ENCODE measurements around the gene CNOT8.

CNOT8 gene

DNA sequence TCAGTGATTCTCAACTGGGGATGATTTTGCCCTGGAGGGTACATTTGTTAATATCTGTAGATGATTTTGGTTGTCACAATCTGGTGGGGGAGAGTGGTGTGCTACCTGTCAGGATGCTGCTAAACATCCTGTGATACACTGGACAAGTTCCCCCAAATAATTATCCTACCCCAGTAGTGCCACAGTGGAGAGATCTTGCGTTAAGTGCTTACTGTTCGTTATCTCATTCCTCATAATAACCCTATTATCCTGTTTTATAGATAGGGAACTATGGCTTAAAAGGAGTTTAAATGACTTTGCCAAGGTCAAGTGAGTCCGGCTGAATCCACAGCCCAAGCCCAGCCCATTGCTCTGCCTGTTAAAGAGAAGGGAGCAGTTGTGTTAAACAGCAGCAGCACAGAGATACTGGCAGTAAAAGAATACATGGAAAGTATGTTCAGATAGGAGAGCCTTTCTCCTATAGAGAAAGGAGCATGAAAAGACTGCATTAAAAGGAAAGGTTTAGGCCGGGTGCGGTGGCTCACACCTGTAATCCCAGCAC lies 15.4 kb downstream of the CNOT8 start:
- no peak for TF ChIP-seq EZH2phosphoT487 (IDR thresholded peaks at IDR 0.05; ENCODE audit: borderline replicate concordance, low read length)
- TF ChIP-seq, protein P1, sequence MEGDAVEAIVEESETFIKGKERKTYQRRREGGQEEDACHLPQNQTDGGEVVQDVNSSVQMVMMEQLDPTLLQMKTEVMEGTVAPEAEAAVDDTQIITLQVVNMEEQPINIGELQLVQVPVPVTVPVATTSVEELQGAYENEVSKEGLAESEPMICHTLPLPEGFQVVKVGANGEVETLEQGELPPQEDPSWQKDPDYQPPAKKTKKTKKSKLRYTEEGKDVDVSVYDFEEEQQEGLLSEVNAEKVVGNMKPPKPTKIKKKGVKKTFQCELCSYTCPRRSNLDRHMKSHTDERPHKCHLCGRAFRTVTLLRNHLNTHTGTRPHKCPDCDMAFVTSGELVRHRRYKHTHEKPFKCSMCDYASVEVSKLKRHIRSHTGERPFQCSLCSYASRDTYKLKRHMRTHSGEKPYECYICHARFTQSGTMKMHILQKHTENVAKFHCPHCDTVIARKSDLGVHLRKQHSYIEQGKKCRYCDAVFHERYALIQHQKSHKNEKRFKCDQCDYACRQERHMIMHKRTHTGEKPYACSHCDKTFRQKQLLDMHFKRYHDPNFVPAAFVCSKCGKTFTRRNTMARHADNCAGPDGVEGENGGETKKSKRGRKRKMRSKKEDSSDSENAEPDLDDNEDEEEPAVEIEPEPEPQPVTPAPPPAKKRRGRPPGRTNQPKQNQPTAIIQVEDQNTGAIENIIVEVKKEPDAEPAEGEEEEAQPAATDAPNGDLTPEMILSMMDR (IDR thresholded peaks at IDR 0.05; ENCODE audit: low read depth, low read length, poor library complexity, severe bottlenecking) = no peak
- Histone ChIP-seq H3K4me3 (ENCODE audit: low read length) (no peak overlapping the region), H3K27ac (ENCODE audit: low read depth, low read length) (no peak overlapping the region), H3K9me2 (replicated peaks; ENCODE audit: control insufficient read depth, low read length) (no peaks in the 10 kb centered on the region), H4K20me1 (ENCODE audit: control insufficient read depth, insufficient read depth, low read depth, low read length) (no peaks in the 10 kb centered on the region), H3K9me3 (ENCODE audit: control insufficient read depth, insufficient read depth, low read length) (peaks cover 5% of the 10 kb centered on the region; the same call in 1 of the 2 replicates), H3K27me3 (ENCODE audit: control insufficient read depth, low read length) (no peaks in the 10 kb centered on the region), H3K36me3 (ENCODE audit: control insufficient read depth, low read length) (peaks cover 77% of the 10 kb centered on the region), H3K4me1 (ENCODE audit: control insufficient read depth, low read length) (no peaks in the 10 kb centered on the region), H3K4me2 (ENCODE audit: low read length) (no peak overlapping the region), H3K79me2 (ENCODE audit: control insufficient read depth, low read length) (peaks cover under 1% of the 10 kb centered on the region; the same call in 1 of the 2 replicates), H3F3A (ENCODE audit: control insufficient read depth, insufficient read depth) (0 out of 2 replicates have a peak, but pooled peaks cover 4% of the 10 kb centered on the region)

DNA sequence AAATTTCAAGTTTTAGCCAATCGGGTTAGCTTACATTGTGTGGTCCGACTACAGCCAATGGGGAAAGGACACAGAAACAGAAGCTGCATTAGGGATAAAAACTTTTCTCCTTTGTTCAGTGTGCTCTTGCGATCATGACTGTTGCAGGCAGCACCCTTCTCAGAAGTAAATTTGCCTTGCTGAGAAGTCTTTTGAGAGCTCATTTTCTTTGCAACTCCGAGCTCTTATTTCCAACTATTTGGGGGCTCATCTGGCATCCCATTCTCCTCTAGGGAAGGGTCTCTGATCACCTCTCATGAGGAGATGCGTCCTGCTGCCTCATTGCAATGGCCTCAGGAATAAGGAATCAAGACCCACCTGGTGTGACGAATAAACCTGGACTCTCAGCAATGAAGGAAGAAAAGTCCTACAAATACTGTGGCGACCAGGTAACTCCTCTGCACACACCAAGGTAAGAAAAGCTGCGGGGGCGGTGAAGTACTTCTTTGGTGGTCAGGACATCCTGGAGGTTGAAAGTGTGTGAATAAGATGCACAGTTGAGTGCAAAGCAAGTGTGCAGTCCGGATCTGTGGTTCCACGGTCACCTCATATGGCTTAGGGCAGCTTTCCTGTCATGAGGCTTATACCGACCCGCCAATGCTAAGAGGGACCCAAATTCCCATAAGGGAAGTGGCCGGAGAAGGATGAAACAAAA lies 20.4 kb downstream of the CNOT8 start:
- Histone ChIP-seq H3K4me3 (ENCODE audit: low read length) (no peak overlapping the region), H3K9me2 (replicated peaks; ENCODE audit: control insufficient read depth, low read length) (no peaks in the 10 kb centered on the region), H3K4me1 (ENCODE audit: control insufficient read depth, low read length) (no peaks in the 10 kb centered on the region), H3K79me2 (ENCODE audit: control insufficient read depth, low read length) (no peaks in the 10 kb centered on the region), H3K27ac (ENCODE audit: low read depth, low read length) (no peak overlapping the region), H4K20me1 (ENCODE audit: control insufficient read depth, insufficient read depth, low read depth, low read length) (no peaks in the 10 kb centered on the region), H3K27me3 (ENCODE audit: control insufficient read depth, low read length) (no peaks in the 10 kb centered on the region), H3K9me3 (ENCODE audit: control insufficient read depth, insufficient read depth, low read length) (peaks cover 8% of the 10 kb centered on the region; the same call in 1 of the 2 replicates), H3F3A (ENCODE audit: control insufficient read depth, insufficient read depth) (0 out of 2 replicates have a peak, but pooled peaks cover 4% of the 10 kb centered on the region), H3K36me3 (ENCODE audit: control insufficient read depth, low read length) (peaks cover 45% of the 10 kb centered on the region), H3K4me2 (ENCODE audit: low read length) (no peak overlapping the region)
- TF ChIP-seq, protein P1 (IDR thresholded peaks at IDR 0.05; ENCODE audit: low read depth, low read length, poor library complexity, severe bottlenecking) = no peak
- TF ChIP-seq EZH2phosphoT487 (IDR thresholded peaks at IDR 0.05; ENCODE audit: borderline replicate concordance, low read length) = no peak

DNA sequence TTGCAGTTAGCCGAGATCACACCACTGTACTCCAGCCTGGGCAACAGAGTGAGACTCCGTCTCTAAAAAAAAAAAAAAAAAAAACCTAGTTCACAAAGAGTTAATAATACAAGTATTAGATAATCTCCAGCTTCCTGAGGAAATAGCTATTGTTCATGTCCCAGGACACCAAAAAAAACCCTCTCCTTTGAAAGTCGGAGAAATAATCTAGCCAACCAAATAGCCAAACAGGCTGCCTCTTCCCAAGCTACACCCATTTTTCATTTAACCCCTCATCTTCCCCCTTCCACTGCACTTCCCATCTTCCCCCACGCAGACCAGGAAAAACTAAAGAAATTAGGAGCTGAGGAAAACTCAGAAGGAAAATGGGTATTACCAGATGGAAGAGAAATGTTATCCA lies 23.6 kb downstream of the CNOT8 start:
- Histone ChIP-seq H3K4me3 (ENCODE audit: low read length) (no peak overlapping the region), H3K27me3 (ENCODE audit: control insufficient read depth, low read length) (no peaks in the 10 kb centered on the region), H3K79me2 (ENCODE audit: control insufficient read depth, low read length) (no peaks in the 10 kb centered on the region), H3K27ac (ENCODE audit: low read depth, low read length) (no peak overlapping the region), H3K9me3 (ENCODE audit: control insufficient read depth, insufficient read depth, low read length) (peaks cover 25% of the 10 kb centered on the region), H3K4me1 (ENCODE audit: control insufficient read depth, low read length) (no peaks in the 10 kb centered on the region), H3K9me2 (replicated peaks; ENCODE audit: control insufficient read depth, low read length) (no peaks in the 10 kb centered on the region), H3K36me3 (ENCODE audit: control insufficient read depth, low read length) (peaks cover 41% of the 10 kb centered on the region), H3F3A (ENCODE audit: control insufficient read depth, insufficient read depth) (no peaks in the 10 kb centered on the region), H3K4me2 (ENCODE audit: low read length) (no peak overlapping the region), H4K20me1 (ENCODE audit: control insufficient read depth, insufficient read depth, low read depth, low read length) (no peaks in the 10 kb centered on the region)
- no peak for TF ChIP-seq EZH2phosphoT487 (IDR thresholded peaks at IDR 0.05; ENCODE audit: borderline replicate concordance, low read length)
- TF ChIP-seq, protein P1 (IDR thresholded peaks at IDR 0.05; ENCODE audit: low read depth, low read length, poor library complexity, severe bottlenecking) = no peak
